K562 (cell line): ENCODE data around the gene ZNF669. TPM values are rescaled to one million over a fixed set of nuclear protein-coding genes. Genes with fewer than 3 reads are reported as not detected.

Source experiments
- ATAC-seq: fragments of 200-7000 bp; cut with Tn5 transposase; 3 replicates; pipeline ENCODE4 v1.9.1; 2020; ENCODE audit warnings: moderate library complexity
- BruUV-seq: library from RNA; stranded (reverse); fragments of 400-500 nt; replicated peaks from 2 replicates; lab custom pipeline; 2021; lab: Mats Ljungman, UMichigan
- CTCF ChIA-PET: fragments of 300-600 bp; formaldehyde crosslinking; extraction: SDS; loops from one replicate; lab custom pipeline; 2021; ENCODE audit warnings: low intra/inter-chr PET ratio; lab: Yijun Ruan, JAX
- POLR2A ChIA-PET: fragments of 300-600, 350-650 bp; sonication (Branson Sonifier 250); formaldehyde crosslinking; extraction: SDS; loops from one replicate; lab custom pipeline; 2021; ENCODE audit warnings: antibody characterized with exemption, inconsistent platforms; lab: Yijun Ruan, JAX
- DNase-seq, 4 experiments: peaks; one replicate each; pipeline versions ENCODE4 v3.0.0 to v3.0.0-alpha.2; 2011 to 2018; ENCODE audit warnings: low spot score in 3 of 4, mixed read lengths in 3 of 4; ENCODE audit errors: extremely low read depth in 1 of 4
- FAIRE-seq: peaks from 2 replicates; lab custom pipeline; 2011; peaks lifted over from hg19 to GRCh38; lab: Jason Lieb, UNC
- H2AFZ ChIP-seq: 2 replicates; pipeline ENCODE4 v1.6.0; 2011; ENCODE audit warnings: low read depth, low read length, control low read depth, inconsistent platforms
- H3K27ac ChIP-seq: fragments of 200-600 bp; 3 replicates; pipeline ENCODE4 v1.8.0; 2011; ENCODE audit warnings: low read depth, mild to moderate bottlenecking, control low read depth, inconsistent platforms, low read length, moderate library complexity, mixed read lengths; ENCODE audit errors: extremely low read depth
- H3K27me3 ChIP-seq, 2 experiments: fragments of 300-600 bp in 1 of 2; 2 replicates in 1 of 2; 3 replicates in 1 of 2; pipeline versions ENCODE4 v1.6.0 to v1.8.0; 2011; ENCODE audit warnings: inconsistent platforms in 2 of 2, low read length in 2 of 2, mild to moderate bottlenecking in 1 of 2, mixed read lengths in 1 of 2, moderate library complexity in 1 of 2; ENCODE audit not compliant: control insufficient read depth in 2 of 2, insufficient read depth in 2 of 2
- H3K36me3 ChIP-seq: fragments of 300-600 bp; 3 replicates; pipeline ENCODE4 v1.8.0; 2011; ENCODE audit warnings: mild to moderate bottlenecking, low read length, inconsistent platforms; ENCODE audit not compliant: control insufficient read depth, insufficient read depth
- H3K4me1 ChIP-seq, 2 experiments: fragments of 200-600 bp in 1 of 2; replicated peaks in 1 of 2; 2 replicates in 1 of 2; 3 replicates in 1 of 2; pipeline versions ENCODE4 v1.5.1 to v1.8.0; 2011; ENCODE audit warnings: inconsistent platforms in 2 of 2, low read length in 2 of 2, mild to moderate bottlenecking in 1 of 2, mixed read lengths in 1 of 2, moderate library complexity in 1 of 2; ENCODE audit not compliant: control insufficient read depth in 2 of 2, insufficient read depth in 2 of 2
- H3K4me2 ChIP-seq: 2 replicates; pipeline ENCODE4 v1.6.1; 2011; ENCODE audit warnings: low read length, control low read depth, inconsistent platforms, mixed read lengths; ENCODE audit not compliant: insufficient read depth
- H3K4me3 ChIP-seq: fragments of 200-600 bp; sonication (generic), shearing (Covaris generic); 2 replicates; pipeline ENCODE4 v1.5.1; 2016; ENCODE audit warnings: control low read depth, inconsistent platforms
- H3K79me2 ChIP-seq: fragments of 200-600 bp; 3 replicates; pipeline ENCODE4 v1.8.0; 2011; ENCODE audit warnings: low read length, inconsistent platforms; ENCODE audit not compliant: control insufficient read depth, insufficient read depth
- H3K9ac ChIP-seq, 2 experiments: 2 replicates each; pipeline versions ENCODE4 v1.6.0 to v1.6.1; 2011; ENCODE audit warnings: low read depth in 2 of 2, low read length in 2 of 2, control low read depth in 1 of 2, inconsistent platforms in 1 of 2, mild to moderate bottlenecking in 1 of 2, mixed read lengths in 1 of 2; ENCODE audit not compliant: insufficient read depth in 1 of 2
- H3K9me1 ChIP-seq: one replicate; pipeline ENCODE4 v1.6.0; 2011; ENCODE audit warnings: inconsistent platforms, mild to moderate bottlenecking, low read length, moderate library complexity; ENCODE audit not compliant: control insufficient read depth, insufficient read depth
- H3K9me3 ChIP-seq: replicated peaks from 2 replicates; pipeline ENCODE4 v1.5.1; 2011; ENCODE audit warnings: low read depth, low read length, inconsistent platforms; ENCODE audit not compliant: control insufficient read depth, insufficient read depth
- H4K20me1 ChIP-seq: replicated peaks from 2 replicates; pipeline ENCODE4 v1.6.1; 2011; ENCODE audit warnings: low read length, inconsistent platforms, mixed read lengths; ENCODE audit not compliant: control insufficient read depth, insufficient read depth
- ARID1B ChIP-seq: fragments of 450-650 bp; IDR thresholded peaks from 2 replicates; pipeline ENCODE4 v1.6.1; 2016; ENCODE audit warnings: antibody characterized with exemption, mild to moderate bottlenecking, inconsistent platforms
- CBX2 ChIP-seq: fragments of 200-600 bp; sonication (generic); IDR thresholded peaks from one replicate; pipeline ENCODE4 v1.6.1; 2012; ENCODE audit warnings: mild to moderate bottlenecking, low read length, inconsistent platforms; ENCODE audit not compliant: insufficient read depth, poor library complexity, severe bottlenecking
- CHD2 ChIP-seq: IDR thresholded peaks from 2 replicates; pipeline ENCODE4 v1.6.1; 2011; ENCODE audit warnings: low read depth, low read length
- CREM ChIP-seq: IDR thresholded peaks from 2 replicates; pipeline ENCODE4 v1.6.1; 2014; ENCODE audit warnings: antibody characterized with exemption, low read depth
- CXXC5 ChIP-seq: fragments of 250-450 bp; sonication (Bioruptor Pico); IDR thresholded peaks from 2 replicates; pipeline ENCODE4 v1.8.0; 2022; ENCODE audit warnings: inconsistent platforms, mild to moderate bottlenecking, moderate library complexity
- FOXM1 ChIP-seq, 2 experiments: fragments of 450-650 bp in 1 of 2; sonication (generic) in 1 of 2; formaldehyde crosslinking in 1 of 2; IDR thresholded peaks; 2 replicates each; pipeline versions ENCODE4 v1.6.1 to v1.9.0; 2017 to 2022; ENCODE audit warnings: low read depth in 2 of 2, mild to moderate bottlenecking in 2 of 2, missing genetic modification reagents in 1 of 2, moderate library complexity in 1 of 2
- MED1 ChIP-seq: sonication (generic); formaldehyde crosslinking; IDR thresholded peaks from 2 replicates; pipeline ENCODE4 v1.8.1; 2023; ENCODE audit warnings: missing genetic modification reagents, borderline replicate concordance
- MEIS2 ChIP-seq: fragments of 450-650 bp; IDR thresholded peaks from 2 replicates; pipeline ENCODE4 v1.6.1; 2014; ENCODE audit warnings: mild to moderate bottlenecking; ENCODE audit not compliant: partially characterized antibody
- PCBP2 ChIP-seq: fragments of 200-400 bp; formaldehyde crosslinking; IDR thresholded peaks from 2 replicates; pipeline ENCODE4 v1.6.1; 2018; ENCODE audit warnings: low read length, low read depth, mild to moderate bottlenecking, moderate library complexity; ENCODE audit not compliant: poor library complexity, severe bottlenecking
- RBBP5 ChIP-seq: fragments of 200-600 bp; sonication (generic); IDR thresholded peaks from 2 replicates; pipeline ENCODE4 v1.6.1; 2012; ENCODE audit warnings: borderline replicate concordance, mild to moderate bottlenecking, low read length, control low read depth, inconsistent platforms; ENCODE audit not compliant: insufficient read depth, poor library complexity, severe bottlenecking
- RBM17 ChIP-seq: fragments of 200-400 bp; formaldehyde crosslinking; IDR thresholded peaks from 2 replicates; pipeline ENCODE4 v1.6.1; 2017; ENCODE audit warnings: low read depth, mild to moderate bottlenecking, low read length, borderline replicate concordance
- SAFB2 ChIP-seq: fragments of 200-400 bp; formaldehyde crosslinking; IDR thresholded peaks from 2 replicates; pipeline ENCODE4 v1.6.1; 2018; ENCODE audit warnings: borderline replicate concordance, low read length, low read depth, moderate library complexity; ENCODE audit not compliant: severe bottlenecking
- SETDB1 ChIP-seq: IDR thresholded peaks from one replicate; pipeline ENCODE4 v1.6.1; 2012; ENCODE audit warnings: low read length, control low read depth, inconsistent platforms
- SMAD4 ChIP-seq: fragments of 250-450 bp; sonication (Bioruptor Pico); conservative IDR thresholded peaks from 2 replicates; pipeline ENCODE4 v1.8.0; 2021; ENCODE audit warnings: inconsistent platforms, mild to moderate bottlenecking, moderate library complexity
- TCF7 ChIP-seq: sonication (generic); IDR thresholded peaks from 2 replicates; pipeline ENCODE4 v1.6.1; 2016; ENCODE audit warnings: antibody characterized with exemption, borderline replicate concordance
- TGIF2 ChIP-seq: sonication (generic); formaldehyde crosslinking; IDR thresholded peaks from 2 replicates; pipeline ENCODE4 v1.8.1; 2022; ENCODE audit warnings: mild to moderate bottlenecking, missing genetic modification reagents, moderate library complexity
- THRAP3 ChIP-seq: fragments of 450-650 bp; IDR thresholded peaks from 2 replicates; pipeline ENCODE4 v1.6.1; 2016; ENCODE audit warnings: mild to moderate bottlenecking, inconsistent platforms, borderline replicate concordance
- VEZF1 ChIP-seq: fragments of 200-800 bp; sonication (Bioruptor generic); IDR thresholded peaks from 2 replicates; pipeline ENCODE4 v1.6.1; 2017; ENCODE audit warnings: missing genetic modification characterization, missing compliant biosample characterization
- ZNF511 ChIP-seq: sonication (generic); formaldehyde crosslinking; IDR thresholded peaks from 2 replicates; pipeline ENCODE4 v1.8.0; 2022; ENCODE audit warnings: mild to moderate bottlenecking, missing genetic modification reagents
- WGBS: fragments of 100-300 bp; shearing (Covaris generic); methylation state at CpG from one replicate; pipeline ENCODE4 v1.1.6; 2016; ENCODE audit warnings: low coverage, mixed read lengths; ENCODE audit not compliant: insufficient coverage; ENCODE audit errors: missing lambda C conversion rate; 5-methylcytosine and 5-hydroxymethylcytosine counted together
- in situ Hi-C: fragments of 300-500 bp; cut with MboI; formaldehyde crosslinking; loops from 4 replicates; pipeline ENCODE4 v1.15.0; 2018; ENCODE audit warnings: inconsistent platforms, mixed read lengths
- intact Hi-C: fragments of 100-400 bp; cut with micrococcal nuclease; formaldehyde crosslinking; loops from 2 replicates; pipeline ENCODE4 v1.14.2; 2022
- polyA plus RNA-seq, 8 experiments: library from polyadenylated mRNA; depleted of rRNA in 4 of 8; stranded (reverse) in 5 of 8; unstranded in 3 of 8; fragments of >200 nt; fragmentation: Nextera tagmentation in 2 of 8; fragmentation: Illumina TruSeq in 1 of 8; extraction: Ambion mirVana in 2 of 8; extraction: Trizol in 1 of 8; gene quantifications; 2 replicates each; pipeline versions ENCODE4 v1.2.1 to v1.2.3, GENCODE V29; 2011 to 2014; ENCODE audit warnings: inconsistent platforms in 1 of 8, missing spikeins in 1 of 8
- total RNA-seq, 7 experiments: library from RNA; depleted of rRNA in 6 of 7; stranded (reverse); fragments of >200 nt in 6 of 7; fragmentation: Illumina TruSeq in 2 of 7; extraction: Trizol in 2 of 7; gene quantifications; 2 replicates each; pipeline versions ENCODE4 v1.2.1 to v1.2.3, GENCODE V29; 2011 to 2021; ENCODE audit warnings: low replicate concordance in 1 of 7

ZNF669 gene
- total and polyA plus RNA-seq, 9 of the 15 experiments (the other 6 are each of a cell fraction or from before 2014, with no cell fraction given), result 5.3 to 18.3 (median 10.2) TPM

DNA sequence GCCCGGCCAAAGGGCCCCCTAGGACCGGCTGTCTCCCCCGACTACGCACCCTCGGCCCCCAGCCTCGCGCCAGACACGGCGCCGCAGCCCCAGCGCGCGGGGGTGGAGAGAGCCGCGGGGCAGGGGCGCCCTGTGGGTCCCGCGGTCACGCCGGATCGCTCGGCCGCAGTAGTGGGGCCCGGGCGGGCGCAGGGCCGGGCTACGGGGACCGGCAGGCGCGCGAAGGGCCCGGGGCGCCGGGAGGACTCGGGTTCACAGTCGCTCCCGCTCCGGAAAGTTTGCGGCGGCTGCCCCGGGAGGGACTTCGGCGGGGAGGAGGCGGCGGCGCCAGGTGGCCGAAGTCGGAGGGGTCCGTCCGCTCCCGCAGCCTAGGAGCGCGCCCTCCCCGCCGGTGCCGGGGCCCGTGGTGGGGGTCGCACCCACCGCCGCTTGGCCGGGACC lies 7.1 kb upstream of the ZNF669 start:
- BruUV-seq, result no TSS peak
- Histone ChIP-seq H4K20me1 (no peaks in the 10 kb centered on the region), H3K9me3 (peaks cover 5% of the 10 kb centered on the region), H3K9ac (peak overlapping the region; percentile 72 to 94), H3K9me1 (no peaks in the 10 kb centered on the region), H3K4me1 (peaks cover 4 to 34% of the 10 kb centered on the region in 2 experiments), H3K4me3 (peak overlapping the region; percentile 68), H3K36me3 (no peaks in the 10 kb centered on the region), H3K79me2 (no peaks in the 10 kb centered on the region; the same call in 2 of the 3 replicates), H3K27me3 (no peaks in the 10 kb centered on the region), H2AFZ (peak overlapping the region; percentile 100), H3K4me2 (peak overlapping the region; percentile 84), H3K27ac (peak overlapping the region; percentile 82)
- in situ Hi-C loops, result no loop called here
- intact Hi-C loops, result loop anchor here (5.0 kb wide), 1 partner anchor 101 kb away; no protein-coding TSS in a partner anchor
- no peak for FAIRE-seq
- DNase-seq, result peak in 3 of 4 experiments; percentile 68 to 69 (median 68)
- ATAC-seq, result peak; percentile 60
- POLR2A ChIA-PET, result interaction anchor here (0.8 to 1.8 kb wide), 3 partner anchors 12 to 180 kb away, joined by 3 to 8 read pairs (median 7); partner anchors contain the start of gene ZNF670
- CTCF ChIA-PET, result interaction anchor here (0.6 kb wide), 1 partner anchor 1955 kb away, joined by 3 read pairs; no protein-coding TSS in a partner anchor
- under 1% methylated on average over 50 of the region's 62 CpGs for WGBS
- no peak for TF ChIP-seq CREM
- TF ChIP-seq CXXC5, result no peak
- TF ChIP-seq RBM17, result no peak
- TF ChIP-seq MED1, result no peak
- TF ChIP-seq RBBP5, result peak; percentile 79
- no peak for TF ChIP-seq SETDB1
- TF ChIP-seq PCBP2, result no peak
- TF ChIP-seq VEZF1, result 0 out of 2 replicates have a peak, but pooled peaks have one; percentile 10
- TF ChIP-seq FOXM1 (IDR thresholded peaks at IDR 0.05; ENCODE audit: low read depth), result no peak
- 0 out of 2 replicates have a peak, but pooled peaks have one; percentile 45 for TF ChIP-seq FOXM1 (CRISPR knock-in tag; IDR thresholded peaks at IDR 0.05; ENCODE audit: low read depth)
- TF ChIP-seq THRAP3, result no peak
- no peak for TF ChIP-seq SAFB2
- no peak for TF ChIP-seq CBX2
- TF ChIP-seq ARID1B, result no peak
- no peak for TF ChIP-seq CHD2
- no peak for TF ChIP-seq TCF7
- no peak for TF ChIP-seq TGIF2 (CRISPR knock-in tag)
- no peak for TF ChIP-seq ZNF511
- no peak for TF ChIP-seq SMAD4 (CRISPR knock-in tag)
- no peak for TF ChIP-seq MEIS2
